OCI-LY3 (cell line): ENCODE measurements around the gene CEP170B.

ENCODE experiments used
- H2AFZ ChIP-seq: fragments of 200-600, 300-600 bp; shearing (Covaris generic); 2 replicates; pipeline ENCODE4 v1.6.0; 2014; ENCODE audit warnings: antibody characterized with exemption, low read depth, low read length
- H3K27ac ChIP-seq: fragments of 200-600, 300-600 bp; sonication (generic); 2 replicates; pipeline ENCODE4 v1.5.1; 2014; ENCODE audit warnings: mild to moderate bottlenecking, low read length, moderate library complexity, mixed read lengths
- H3K27me3 ChIP-seq: fragments of 200-600, 300-600 bp; sonication (generic); 2 replicates; pipeline ENCODE4 v1.6.1; 2014; ENCODE audit warnings: low read depth, low read length, mixed read lengths
- H3K36me3 ChIP-seq: fragments of 200-600, 300-600 bp; sonication (generic); replicated peaks from 2 replicates; pipeline ENCODE3; 2014; ENCODE audit warnings: low read depth, low read length, mixed read lengths
- H3K4me1 ChIP-seq: fragments of 300-600, 200-600 bp; sonication (generic); 2 replicates; pipeline ENCODE4 v1.6.1; 2014; ENCODE audit warnings: low read length, mixed read lengths
- H3K4me2 ChIP-seq: fragments of 200-600, 300-600 bp; sonication (generic); 2 replicates; pipeline ENCODE4 v1.6.1; 2014; ENCODE audit warnings: low read length, mixed read lengths
- H3K4me3 ChIP-seq: fragments of 300-600, 200-600 bp; sonication (generic); 2 replicates; pipeline ENCODE4 v1.5.1; 2014; ENCODE audit warnings: antibody characterized with exemption, mild to moderate bottlenecking, low read length, moderate library complexity
- H3K79me2 ChIP-seq: fragments of 300-600, 200-600 bp; shearing (Covaris generic); 2 replicates; pipeline ENCODE4 v1.6.1; 2014; ENCODE audit warnings: mild to moderate bottlenecking, low read length, mixed read lengths
- H3K9ac ChIP-seq: fragments of 300-600, 200-600 bp; shearing (Covaris generic); 2 replicates; pipeline ENCODE4 v1.6.0; 2014; ENCODE audit warnings: mild to moderate bottlenecking, low read length, moderate library complexity
- H3K9me3 ChIP-seq: fragments of 200-600, 300-600 bp; shearing (Covaris generic); 2 replicates; pipeline ENCODE4 v1.6.1; 2014; ENCODE audit warnings: low read length, mixed read lengths; ENCODE audit not compliant: insufficient read depth
- H4K20me1 ChIP-seq: fragments of 200-600, 300-600 bp; sonication (generic); 2 replicates; pipeline ENCODE4 v1.6.1; 2016; ENCODE audit warnings: low read length, mixed read lengths; ENCODE audit not compliant: insufficient read depth
- EZH2phosphoT487 ChIP-seq: fragments of 200-600 bp; shearing (Covaris generic); IDR thresholded peaks from 2 replicates; pipeline ENCODE4 v1.6.1; 2018; ENCODE audit warnings: antibody characterized with exemption, mixed run types, low read depth
- TF ChIP-seq, protein P1 (sequence below): fragments of 200-600, 300-600 bp; sonication (generic); IDR thresholded peaks from 2 replicates; pipeline ENCODE4 v1.5.1; 2014; ENCODE audit warnings: antibody characterized with exemption, low read length, low read depth

CEP170B gene

DNA sequence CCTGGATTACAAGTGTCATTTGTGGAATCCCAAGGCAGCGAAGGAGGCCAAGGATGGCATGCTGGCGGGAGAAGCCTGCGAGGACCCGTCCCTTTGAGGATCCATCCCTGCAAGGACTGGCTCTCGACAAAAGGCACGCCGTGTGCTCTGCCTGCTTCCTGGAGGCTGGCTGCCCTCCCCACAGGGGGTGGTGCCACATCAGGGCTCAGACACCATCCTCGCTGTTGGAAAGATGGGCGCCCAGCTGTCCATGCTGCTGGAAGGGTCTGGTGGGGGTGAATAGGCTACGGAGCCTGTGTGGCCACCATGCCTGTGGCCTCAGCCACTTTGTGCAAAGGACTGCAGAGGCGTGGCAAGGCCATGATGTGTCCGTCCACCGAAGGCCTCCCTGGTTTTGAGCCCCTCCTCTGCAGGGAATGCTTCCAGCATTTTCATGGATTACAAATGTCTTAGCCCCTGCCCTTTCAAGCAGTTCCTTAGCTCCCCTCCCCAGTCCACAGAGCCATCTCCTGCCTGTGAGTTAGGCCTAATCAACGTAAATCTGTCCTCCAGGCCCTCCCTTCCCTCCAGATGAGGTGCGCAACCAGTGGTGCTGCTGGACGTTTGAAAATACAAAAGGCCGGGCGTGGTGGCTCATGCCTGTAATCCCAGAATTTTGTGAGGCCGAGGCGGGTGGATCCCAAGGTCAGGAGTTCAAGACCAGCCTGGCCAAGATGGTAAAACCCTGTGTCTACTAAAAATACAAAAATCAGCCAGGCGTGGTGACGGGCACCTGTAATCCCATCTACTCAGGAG, 42.0 kb upstream of the CEP170B start:
- TF ChIP-seq EZH2phosphoT487, result no peak
- TF ChIP-seq, protein P1, sequence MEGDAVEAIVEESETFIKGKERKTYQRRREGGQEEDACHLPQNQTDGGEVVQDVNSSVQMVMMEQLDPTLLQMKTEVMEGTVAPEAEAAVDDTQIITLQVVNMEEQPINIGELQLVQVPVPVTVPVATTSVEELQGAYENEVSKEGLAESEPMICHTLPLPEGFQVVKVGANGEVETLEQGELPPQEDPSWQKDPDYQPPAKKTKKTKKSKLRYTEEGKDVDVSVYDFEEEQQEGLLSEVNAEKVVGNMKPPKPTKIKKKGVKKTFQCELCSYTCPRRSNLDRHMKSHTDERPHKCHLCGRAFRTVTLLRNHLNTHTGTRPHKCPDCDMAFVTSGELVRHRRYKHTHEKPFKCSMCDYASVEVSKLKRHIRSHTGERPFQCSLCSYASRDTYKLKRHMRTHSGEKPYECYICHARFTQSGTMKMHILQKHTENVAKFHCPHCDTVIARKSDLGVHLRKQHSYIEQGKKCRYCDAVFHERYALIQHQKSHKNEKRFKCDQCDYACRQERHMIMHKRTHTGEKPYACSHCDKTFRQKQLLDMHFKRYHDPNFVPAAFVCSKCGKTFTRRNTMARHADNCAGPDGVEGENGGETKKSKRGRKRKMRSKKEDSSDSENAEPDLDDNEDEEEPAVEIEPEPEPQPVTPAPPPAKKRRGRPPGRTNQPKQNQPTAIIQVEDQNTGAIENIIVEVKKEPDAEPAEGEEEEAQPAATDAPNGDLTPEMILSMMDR, result no peak
- Histone ChIP-seq H3K79me2 (no peaks in the 10 kb centered on the region), H3K9ac (no peak overlapping the region), H3K27ac (no peak overlapping the region), H2AFZ (no peak overlapping the region), H3K27me3 (no peaks in the 10 kb centered on the region), H4K20me1 (no peaks in the 10 kb centered on the region), H3K4me1 (no peaks in the 10 kb centered on the region), H3K4me2 (no peak overlapping the region), H3K9me3 (peaks cover 4% of the 10 kb centered on the region; the same call in 1 of the 2 replicates), H3K36me3 (peaks cover 6% of the 10 kb centered on the region), H3K4me3 (no peak overlapping the region)

DNA sequence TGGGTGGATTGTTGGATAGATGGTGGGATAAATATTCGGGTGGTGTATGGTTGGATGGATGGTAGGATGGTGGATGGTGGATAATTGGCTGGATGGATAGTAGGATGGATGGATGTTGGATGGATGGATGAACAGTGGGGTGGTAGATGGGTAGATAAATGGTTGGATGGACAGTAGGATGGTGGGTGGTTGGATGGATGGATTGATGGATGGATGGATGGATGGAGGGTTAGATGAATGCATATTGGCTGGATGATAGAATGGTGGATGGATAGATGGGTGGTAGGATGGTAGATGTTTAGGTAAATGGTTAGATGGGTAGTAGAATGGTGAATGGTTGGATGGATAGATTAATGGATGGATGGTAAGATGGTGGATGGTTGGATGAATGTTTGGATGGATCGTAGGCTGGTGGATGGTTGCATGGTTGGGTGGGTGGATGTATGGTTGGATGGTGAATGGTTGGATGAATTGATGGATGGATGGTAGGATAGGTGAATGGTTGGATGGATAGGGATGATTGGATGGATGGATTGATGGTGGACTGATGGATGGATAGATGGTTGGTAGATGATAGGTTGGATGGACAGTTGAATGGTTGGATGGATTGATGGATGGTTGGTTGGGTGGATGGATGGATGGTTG, 40.6 kb upstream of the CEP170B start:
- Histone ChIP-seq H3K27me3 (no peaks in the 10 kb centered on the region), H3K36me3 (no peaks in the 10 kb centered on the region), H3K79me2 (no peaks in the 10 kb centered on the region), H4K20me1 (no peaks in the 10 kb centered on the region), H3K27ac (no peak overlapping the region), H3K9me3 (no peaks in the 10 kb centered on the region), H2AFZ (no peak overlapping the region), H3K9ac (no peak overlapping the region), H3K4me1 (no peaks in the 10 kb centered on the region), H3K4me3 (no peak overlapping the region), H3K4me2 (no peak overlapping the region)
- TF ChIP-seq EZH2phosphoT487, result no peak
- TF ChIP-seq, protein P1, result no peak

DNA sequence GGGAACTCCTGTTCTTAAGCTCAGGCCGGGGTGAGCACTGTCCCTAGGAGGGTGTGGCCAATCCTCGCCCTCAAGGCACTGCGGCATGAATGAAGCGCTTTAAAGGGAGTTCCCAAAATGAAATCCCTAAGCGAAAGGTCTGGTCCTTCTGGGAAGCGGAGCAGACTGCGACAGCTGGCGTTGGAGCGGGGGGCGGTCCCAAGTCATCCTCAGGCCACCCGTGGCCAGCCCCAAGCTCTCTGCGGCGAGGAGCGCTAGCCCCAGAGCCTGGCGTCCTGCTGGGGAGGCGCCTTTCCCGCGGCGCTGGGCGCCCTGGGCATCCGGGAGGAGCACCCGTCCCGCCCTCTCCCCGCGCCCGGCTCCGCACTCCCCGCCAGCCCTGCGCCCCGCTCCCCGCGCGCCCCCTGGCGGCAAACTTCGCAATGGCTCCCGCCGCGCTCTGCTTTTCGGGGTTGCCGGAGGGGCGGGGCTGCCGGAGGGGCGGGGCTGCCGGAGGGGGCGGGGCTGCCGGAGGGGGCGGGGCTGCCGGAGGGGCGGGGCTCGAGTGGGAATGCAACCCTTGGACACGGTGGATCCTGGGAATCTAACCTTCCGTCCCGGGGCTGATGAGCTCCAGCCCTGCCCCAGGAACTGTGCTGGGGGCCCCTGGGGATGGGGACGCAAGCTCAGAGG, 38.7 kb upstream of the CEP170B start:
- H4K20me1 ChIP-seq, result no peaks in the 10 kb centered on the region
- H3K27me3 ChIP-seq, result no peaks in the 10 kb centered on the region
- H3K9me3 ChIP-seq, result no peaks in the 10 kb centered on the region
- H3K4me1 ChIP-seq, result no peaks in the 10 kb centered on the region
- TF ChIP-seq EZH2phosphoT487, result no peak
- TF ChIP-seq, protein P1, result peak; percentile 42
- no peak overlapping the region for H3K27ac ChIP-seq
- H3K4me3 ChIP-seq, result peak overlapping the region; percentile 68
- no peak overlapping the region for H2AFZ ChIP-seq
- no peaks in the 10 kb centered on the region for H3K79me2 ChIP-seq
- peak overlapping the region; percentile 58 for H3K4me2 ChIP-seq
- H3K36me3 ChIP-seq, result no peaks in the 10 kb centered on the region
- H3K9ac ChIP-seq, result no peak overlapping the region

DNA sequence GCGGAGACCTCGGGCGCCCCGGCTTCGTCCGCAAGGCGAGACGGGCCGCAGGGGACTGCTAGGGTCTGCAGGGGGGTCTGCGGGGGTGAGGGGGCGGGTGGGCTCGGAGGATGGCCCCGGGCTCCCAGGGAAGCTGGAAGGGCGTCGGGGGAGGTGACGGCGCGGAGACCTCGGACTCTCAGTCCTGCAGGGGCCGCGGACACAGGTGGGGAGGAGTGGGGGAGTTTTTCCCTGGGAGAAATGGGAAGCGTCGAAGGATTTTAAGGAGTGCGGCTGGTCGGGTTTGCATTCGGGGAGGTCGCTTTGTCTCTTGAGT, 38.2 kb upstream of the CEP170B start:
- H3K4me2 ChIP-seq, result no peak overlapping the region

More for the DNA sequence above, 38.2 kb upstream of the CEP170B start:
- Histone ChIP-seq H3K27me3 (no peaks in the 10 kb centered on the region), H3K36me3 (no peaks in the 10 kb centered on the region), H3K79me2 (no peaks in the 10 kb centered on the region), H3K4me3 (no peak overlapping the region), H4K20me1 (no peaks in the 10 kb centered on the region), H3K9ac (no peak overlapping the region), H3K9me3 (no peaks in the 10 kb centered on the region), H2AFZ (no peak overlapping the region), H3K4me1 (no peaks in the 10 kb centered on the region), H3K27ac (no peak overlapping the region)
- TF ChIP-seq, protein P1, result no peak
- TF ChIP-seq EZH2phosphoT487, result no peak
